MM.1S (cell line): ENCODE measurements around the gene EEF2KMT.

Source experiments
- DNase-seq: peaks from one replicate; pipeline ENCODE4 v3.0.0-alpha.2; 2015
- H2AFZ ChIP-seq: fragments of 300-600 bp; sonication (generic); 2 replicates; pipeline ENCODE4 v1.6.0; 2016; ENCODE audit warnings: antibody characterized with exemption, low read length
- H3F3A ChIP-seq: fragments of 300-600 bp; sonication (generic); 2 replicates; pipeline ENCODE4 v1.6.1; 2016; ENCODE audit warnings: mild to moderate bottlenecking, antibody characterized with exemption, low read length, moderate library complexity, mixed read lengths; ENCODE audit not compliant: insufficient read depth
- H3K27ac ChIP-seq: fragments of 300-600 bp; sonication (generic); 2 replicates; pipeline ENCODE4 v1.5.1; 2016; ENCODE audit warnings: mild to moderate bottlenecking, low read length
- H3K27me3 ChIP-seq: fragments of 300-600 bp; sonication (generic); replicated peaks from 2 replicates; pipeline ENCODE4 v1.6.0; 2016; ENCODE audit warnings: low read length; ENCODE audit not compliant: insufficient read depth
- H3K36me3 ChIP-seq: fragments of 300-600 bp; sonication (generic); replicated peaks from 2 replicates; pipeline ENCODE4 v1.6.1; 2016; ENCODE audit warnings: mild to moderate bottlenecking, low read length, mixed read lengths; ENCODE audit not compliant: insufficient read depth
- H3K4me1 ChIP-seq: fragments of 300-600 bp; sonication (generic); 2 replicates; pipeline ENCODE4 v1.6.1; 2016; ENCODE audit warnings: low read length, mixed read lengths
- H3K4me2 ChIP-seq: fragments of 300-600 bp; sonication (generic); 2 replicates; pipeline ENCODE4 v1.6.0; 2016; ENCODE audit warnings: low read depth, low read length
- H3K4me3 ChIP-seq: fragments of 300-600 bp; sonication (generic); 2 replicates; pipeline ENCODE4 v1.5.1; 2016; ENCODE audit warnings: low read length, mixed read lengths
- H3K79me2 ChIP-seq: fragments of 300-600 bp; sonication (generic); 2 replicates; pipeline ENCODE4 v1.6.1; 2016; ENCODE audit warnings: mixed run types, low read length, mixed read lengths
- H3K9ac ChIP-seq: fragments of 300-600 bp; sonication (generic); 2 replicates; pipeline ENCODE4 v1.6.1; 2016; ENCODE audit warnings: low read length, mixed read lengths
- H3K9me2 ChIP-seq: fragments of 300-600 bp; sonication (generic); replicated peaks from 2 replicates; pipeline ENCODE4 v1.6.1; 2016; ENCODE audit warnings: mild to moderate bottlenecking, low read length, mixed read lengths; ENCODE audit not compliant: insufficient read depth
- H3K9me3 ChIP-seq: fragments of 300-600 bp; sonication (generic); replicated peaks from 2 replicates; pipeline ENCODE4 v1.6.1; 2016; ENCODE audit warnings: mild to moderate bottlenecking, low read length, mixed read lengths; ENCODE audit not compliant: insufficient read depth
- H4K20me1 ChIP-seq: fragments of 300-600 bp; sonication (generic); 2 replicates; pipeline ENCODE4 v1.6.1; 2016; ENCODE audit warnings: mild to moderate bottlenecking, low read length, moderate library complexity, mixed read lengths; ENCODE audit not compliant: insufficient read depth
- EZH2 ChIP-seq: fragments of 300-600 bp; sonication (generic); optimal IDR thresholded peaks from 2 replicates; pipeline ENCODE3; 2017; ENCODE audit warnings: low read depth, mild to moderate bottlenecking, antibody characterized with exemption, low read length, mixed read lengths
- EZH2phosphoT487 ChIP-seq: fragments of 300-600 bp; sonication (generic); IDR thresholded peaks from 2 replicates; pipeline ENCODE4 v1.6.1; 2018; ENCODE audit warnings: antibody characterized with exemption, low read length
- TF ChIP-seq, protein P1 (sequence below): fragments of 300-600 bp; sonication (generic); IDR thresholded peaks from 2 replicates; pipeline ENCODE4 v1.5.1; 2016; ENCODE audit warnings: antibody characterized with exemption, low read length, mixed read lengths

The EEF2KMT gene

DNA sequence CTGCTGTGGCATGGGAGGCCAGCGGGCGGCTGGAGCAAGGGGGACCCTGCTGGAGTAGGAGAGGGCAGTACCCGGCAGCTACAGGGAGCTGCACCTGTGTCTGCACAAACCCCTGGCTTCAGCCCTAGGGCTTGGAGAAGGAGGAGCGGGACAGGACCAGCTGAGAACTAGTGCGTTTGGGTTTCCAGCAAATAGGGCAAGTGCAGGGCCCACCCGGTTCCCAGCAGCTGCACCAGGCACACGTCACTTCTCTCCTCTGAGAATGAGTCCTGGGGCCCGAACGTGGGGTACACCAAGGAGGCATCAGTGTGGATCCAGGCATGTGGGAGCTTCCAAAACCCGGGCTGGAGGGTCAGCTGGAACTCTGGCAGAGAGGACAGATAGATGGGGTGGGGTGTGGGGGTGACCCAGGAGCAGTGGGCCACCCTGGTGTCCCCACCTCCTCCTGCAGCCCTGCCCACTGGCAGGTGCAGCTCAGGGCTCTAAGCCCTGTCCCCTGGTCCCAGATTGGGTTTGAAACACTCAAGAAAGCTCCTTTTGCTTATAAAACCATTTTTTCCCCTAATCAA, 37.4 kb downstream of the EEF2KMT start:
- Histone ChIP-seq H3K4me2 (no peak overlapping the region), H4K20me1 (no peaks in the 10 kb centered on the region), H3K9ac (no peak overlapping the region), H3F3A (no peaks in the 10 kb centered on the region), H3K9me2 (no peaks in the 10 kb centered on the region), H3K27ac (no peak overlapping the region), H2AFZ (no peak overlapping the region), H3K36me3 (no peaks in the 10 kb centered on the region), H3K9me3 (no peaks in the 10 kb centered on the region), H3K27me3 (peaks cover 44% of the 10 kb centered on the region), H3K79me2 (no peaks in the 10 kb centered on the region), H3K4me1 (no peaks in the 10 kb centered on the region), H3K4me3 (no peak overlapping the region)
- DNase-seq = no peak
- TF ChIP-seq EZH2phosphoT487 (no peak), EZH2 (no peak)
- TF ChIP-seq, protein P1, sequence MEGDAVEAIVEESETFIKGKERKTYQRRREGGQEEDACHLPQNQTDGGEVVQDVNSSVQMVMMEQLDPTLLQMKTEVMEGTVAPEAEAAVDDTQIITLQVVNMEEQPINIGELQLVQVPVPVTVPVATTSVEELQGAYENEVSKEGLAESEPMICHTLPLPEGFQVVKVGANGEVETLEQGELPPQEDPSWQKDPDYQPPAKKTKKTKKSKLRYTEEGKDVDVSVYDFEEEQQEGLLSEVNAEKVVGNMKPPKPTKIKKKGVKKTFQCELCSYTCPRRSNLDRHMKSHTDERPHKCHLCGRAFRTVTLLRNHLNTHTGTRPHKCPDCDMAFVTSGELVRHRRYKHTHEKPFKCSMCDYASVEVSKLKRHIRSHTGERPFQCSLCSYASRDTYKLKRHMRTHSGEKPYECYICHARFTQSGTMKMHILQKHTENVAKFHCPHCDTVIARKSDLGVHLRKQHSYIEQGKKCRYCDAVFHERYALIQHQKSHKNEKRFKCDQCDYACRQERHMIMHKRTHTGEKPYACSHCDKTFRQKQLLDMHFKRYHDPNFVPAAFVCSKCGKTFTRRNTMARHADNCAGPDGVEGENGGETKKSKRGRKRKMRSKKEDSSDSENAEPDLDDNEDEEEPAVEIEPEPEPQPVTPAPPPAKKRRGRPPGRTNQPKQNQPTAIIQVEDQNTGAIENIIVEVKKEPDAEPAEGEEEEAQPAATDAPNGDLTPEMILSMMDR = no peak

DNA sequence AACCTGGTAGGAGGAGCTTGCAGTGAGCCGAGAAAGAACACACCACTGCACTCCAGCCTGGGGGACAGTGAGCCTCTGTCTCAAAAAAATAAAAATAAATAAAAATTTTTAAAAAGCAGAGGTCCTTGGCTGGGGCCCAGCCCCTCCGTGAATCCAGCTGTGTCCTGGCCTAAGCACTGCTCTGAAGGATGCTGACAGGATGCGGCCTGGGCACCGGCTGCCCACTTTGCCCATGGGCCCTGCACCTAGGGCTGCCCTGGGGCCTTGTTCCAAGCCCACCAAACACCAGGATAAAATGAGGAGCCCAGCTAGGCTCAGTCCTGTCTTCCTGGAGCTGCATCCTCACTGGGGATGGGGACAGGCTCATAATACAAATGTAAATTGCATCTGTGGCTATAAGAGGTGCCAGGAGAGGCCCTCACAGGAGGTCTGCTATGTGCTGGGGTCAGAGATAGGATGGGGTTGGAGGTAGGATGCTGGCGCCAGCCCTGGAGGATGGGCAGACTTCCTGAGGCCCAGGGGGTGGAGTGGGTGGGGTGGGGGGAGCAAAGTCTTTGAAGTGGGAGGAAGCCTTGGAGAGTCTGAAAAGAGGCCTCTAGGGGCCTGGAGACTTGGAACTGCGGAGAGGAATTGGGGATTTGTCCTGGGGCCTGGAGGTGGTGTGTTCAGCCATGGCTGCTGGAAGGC, 38.1 kb downstream of the EEF2KMT start:
- H3K27ac ChIP-seq = no peak overlapping the region
- peaks cover 38% of the 10 kb centered on the region for H3K27me3 ChIP-seq
- H3K4me1 ChIP-seq = no peaks in the 10 kb centered on the region
- no peaks in the 10 kb centered on the region for H4K20me1 ChIP-seq
- H3K36me3 ChIP-seq = no peaks in the 10 kb centered on the region
- no peaks in the 10 kb centered on the region for H3K9me2 ChIP-seq
- no peak overlapping the region for H3K9ac ChIP-seq
- H3K4me3 ChIP-seq = no peak overlapping the region
- TF ChIP-seq EZH2 (no peak), EZH2phosphoT487 (no peak)
- TF ChIP-seq, protein P1 = no peak
- H3F3A ChIP-seq = no peaks in the 10 kb centered on the region
- H3K79me2 ChIP-seq = no peaks in the 10 kb centered on the region
- no peak for DNase-seq
- no peaks in the 10 kb centered on the region for H3K9me3 ChIP-seq
- no peak overlapping the region for H2AFZ ChIP-seq
- no peak overlapping the region for H3K4me2 ChIP-seq

DNA sequence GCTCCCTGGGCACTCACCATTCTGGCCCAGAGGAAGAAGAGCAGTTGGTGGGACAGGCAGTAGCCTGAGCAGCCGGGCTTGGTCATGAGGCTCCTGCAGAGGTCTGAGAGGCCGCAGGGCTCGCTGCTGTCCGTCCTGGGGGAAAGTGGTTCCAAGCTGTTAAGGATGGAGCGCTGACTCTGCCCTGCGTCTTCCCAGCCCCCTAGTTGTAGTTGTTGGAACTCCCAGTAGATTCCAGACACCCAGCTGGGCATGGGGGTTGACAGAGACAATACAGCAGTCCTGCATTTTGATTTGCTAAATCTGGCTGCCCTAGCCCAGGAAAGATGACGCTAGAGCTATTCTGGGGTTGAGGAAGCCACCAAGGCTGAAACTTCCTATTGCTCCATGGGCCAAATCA, 39.1 kb downstream of the EEF2KMT start:
- no peak overlapping the region for H3K9ac ChIP-seq
- H3K79me2 ChIP-seq = no peaks in the 10 kb centered on the region
- no peak for TF ChIP-seq EZH2phosphoT487
- TF ChIP-seq EZH2 = no peak
- TF ChIP-seq, protein P1 = no peak
- H3K36me3 ChIP-seq = no peaks in the 10 kb centered on the region
- no peaks in the 10 kb centered on the region for H3F3A ChIP-seq
- no peak for DNase-seq
- no peak overlapping the region for H3K4me2 ChIP-seq
- peaks cover 30% of the 10 kb centered on the region for H3K27me3 ChIP-seq
- H3K9me2 ChIP-seq = no peaks in the 10 kb centered on the region
- H2AFZ ChIP-seq = no peak overlapping the region
- H4K20me1 ChIP-seq = no peaks in the 10 kb centered on the region
- no peaks in the 10 kb centered on the region for H3K9me3 ChIP-seq
- H3K4me3 ChIP-seq = no peak overlapping the region
- no peak overlapping the region for H3K27ac ChIP-seq
- no peaks in the 10 kb centered on the region for H3K4me1 ChIP-seq
